Measurements from ENCODE around the gene MNAT1.

Gene MNAT1

DNA sequence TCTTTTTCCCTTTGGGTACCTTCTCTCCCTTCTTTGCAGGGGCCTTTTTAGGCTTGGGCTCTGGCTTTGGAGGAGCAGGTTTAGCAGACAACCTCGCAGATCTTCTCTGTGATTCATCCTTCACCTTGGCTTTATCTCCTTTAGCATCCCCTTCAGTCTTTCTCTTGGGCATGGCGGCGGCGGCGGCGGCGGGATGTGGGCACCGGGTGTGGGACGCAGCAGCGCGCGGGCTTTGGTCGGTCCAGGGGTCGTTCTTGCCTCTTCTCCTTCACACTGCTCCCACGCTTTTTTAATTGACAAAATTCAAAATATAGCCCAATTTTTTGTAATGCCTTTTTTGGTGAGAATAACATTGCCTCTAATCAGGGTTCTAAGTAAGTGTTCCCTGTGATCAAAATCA is 237.7 kb downstream of the MNAT1 start:
- DNase-seq (no peak), ATAC-seq (ENCODE audit: insufficient read depth, low read depth) (no peak)
- H2AFZ ChIP-seq (ENCODE audit: low read depth, low read length), result no peak overlapping the region
- H4K20me1 ChIP-seq (ENCODE audit: insufficient read depth, low read length), result no peaks in the 10 kb centered on the region
- no peak overlapping the region for H3K27ac ChIP-seq (ENCODE audit: low read length)
- H3K9me3 ChIP-seq (ENCODE audit: insufficient read depth, low read length, severe bottlenecking), result no peaks in the 10 kb centered on the region
- no peak overlapping the region for H3K4me2 ChIP-seq (ENCODE audit: insufficient read depth, low read length)
- TF ChIP-seq EZH2 (IDR thresholded peaks at IDR 0.05; ENCODE audit: borderline replicate concordance, low read depth, low read length, severe bottlenecking), result no peak
- TF ChIP-seq, protein P1, sequence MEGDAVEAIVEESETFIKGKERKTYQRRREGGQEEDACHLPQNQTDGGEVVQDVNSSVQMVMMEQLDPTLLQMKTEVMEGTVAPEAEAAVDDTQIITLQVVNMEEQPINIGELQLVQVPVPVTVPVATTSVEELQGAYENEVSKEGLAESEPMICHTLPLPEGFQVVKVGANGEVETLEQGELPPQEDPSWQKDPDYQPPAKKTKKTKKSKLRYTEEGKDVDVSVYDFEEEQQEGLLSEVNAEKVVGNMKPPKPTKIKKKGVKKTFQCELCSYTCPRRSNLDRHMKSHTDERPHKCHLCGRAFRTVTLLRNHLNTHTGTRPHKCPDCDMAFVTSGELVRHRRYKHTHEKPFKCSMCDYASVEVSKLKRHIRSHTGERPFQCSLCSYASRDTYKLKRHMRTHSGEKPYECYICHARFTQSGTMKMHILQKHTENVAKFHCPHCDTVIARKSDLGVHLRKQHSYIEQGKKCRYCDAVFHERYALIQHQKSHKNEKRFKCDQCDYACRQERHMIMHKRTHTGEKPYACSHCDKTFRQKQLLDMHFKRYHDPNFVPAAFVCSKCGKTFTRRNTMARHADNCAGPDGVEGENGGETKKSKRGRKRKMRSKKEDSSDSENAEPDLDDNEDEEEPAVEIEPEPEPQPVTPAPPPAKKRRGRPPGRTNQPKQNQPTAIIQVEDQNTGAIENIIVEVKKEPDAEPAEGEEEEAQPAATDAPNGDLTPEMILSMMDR (IDR thresholded peaks at IDR 0.05; ENCODE audit: borderline replicate concordance, extremely low read depth, low read length, poor library complexity, severe bottlenecking), result no peak
- H3K9ac ChIP-seq (ENCODE audit: low read depth, low read length), result no peak overlapping the region
- H3K27me3 ChIP-seq (ENCODE audit: insufficient read depth, low read length, poor library complexity), result no peaks in the 10 kb centered on the region
- peaks cover 14% of the 10 kb centered on the region; the same call in 1 of the 2 replicates for H3K36me3 ChIP-seq (ENCODE audit: insufficient read depth, low read length)
- no peak overlapping the region for H3K4me3 ChIP-seq (ENCODE audit: low read depth in 1 of 2, low read length in 2 of 2)
- no peaks in the 10 kb centered on the region for H3K79me2 ChIP-seq (ENCODE audit: insufficient read depth, low read length)
- H3K4me1 ChIP-seq (ENCODE audit: insufficient read depth, low read length), result no peaks in the 10 kb centered on the region

DNA sequence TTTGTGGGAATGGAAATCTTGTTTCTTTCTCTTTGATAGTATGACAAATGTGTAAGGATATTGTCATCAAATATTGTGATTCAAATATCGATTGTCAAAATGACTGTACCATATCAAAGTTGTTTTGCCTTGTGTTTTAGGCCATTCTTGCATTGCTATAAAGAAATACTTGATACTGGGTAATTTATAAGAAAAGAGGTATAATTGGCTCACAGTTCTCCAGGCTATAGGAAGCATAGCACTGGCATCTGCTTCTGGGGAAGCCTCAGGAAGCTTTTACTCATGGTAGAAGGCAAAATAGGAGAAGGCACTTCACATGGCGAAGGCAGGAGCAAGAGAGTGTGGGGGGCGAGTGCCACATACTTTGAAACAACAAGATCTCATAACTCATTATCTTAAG is 238.5 kb downstream of the MNAT1 start:
- Histone ChIP-seq H3K4me3 (ENCODE audit: low read depth in 1 of 2, low read length in 2 of 2) (no peak overlapping the region), H3K36me3 (ENCODE audit: insufficient read depth, low read length) (peaks cover 14% of the 10 kb centered on the region; the same call in 1 of the 2 replicates), H4K20me1 (ENCODE audit: insufficient read depth, low read length) (no peaks in the 10 kb centered on the region), H3K27ac (ENCODE audit: low read length) (no peak overlapping the region), H3K79me2 (ENCODE audit: insufficient read depth, low read length) (no peaks in the 10 kb centered on the region), H3K9me3 (ENCODE audit: insufficient read depth, low read length, severe bottlenecking) (no peaks in the 10 kb centered on the region), H3K4me1 (ENCODE audit: insufficient read depth, low read length) (no peaks in the 10 kb centered on the region; the same call in 1 of the 2 replicates), H3K4me2 (ENCODE audit: insufficient read depth, low read length) (no peak overlapping the region), H3K9ac (ENCODE audit: low read depth, low read length) (no peak overlapping the region), H2AFZ (ENCODE audit: low read depth, low read length) (no peak overlapping the region), H3K27me3 (ENCODE audit: insufficient read depth, low read length, poor library complexity) (no peaks in the 10 kb centered on the region)
- DNase-seq (no peak), ATAC-seq (ENCODE audit: insufficient read depth, low read depth) (no peak)
- no peak for TF ChIP-seq EZH2 (IDR thresholded peaks at IDR 0.05; ENCODE audit: borderline replicate concordance, low read depth, low read length, severe bottlenecking)
- TF ChIP-seq, protein P1 (IDR thresholded peaks at IDR 0.05; ENCODE audit: borderline replicate concordance, extremely low read depth, low read length, poor library complexity, severe bottlenecking), result no peak

DNA sequence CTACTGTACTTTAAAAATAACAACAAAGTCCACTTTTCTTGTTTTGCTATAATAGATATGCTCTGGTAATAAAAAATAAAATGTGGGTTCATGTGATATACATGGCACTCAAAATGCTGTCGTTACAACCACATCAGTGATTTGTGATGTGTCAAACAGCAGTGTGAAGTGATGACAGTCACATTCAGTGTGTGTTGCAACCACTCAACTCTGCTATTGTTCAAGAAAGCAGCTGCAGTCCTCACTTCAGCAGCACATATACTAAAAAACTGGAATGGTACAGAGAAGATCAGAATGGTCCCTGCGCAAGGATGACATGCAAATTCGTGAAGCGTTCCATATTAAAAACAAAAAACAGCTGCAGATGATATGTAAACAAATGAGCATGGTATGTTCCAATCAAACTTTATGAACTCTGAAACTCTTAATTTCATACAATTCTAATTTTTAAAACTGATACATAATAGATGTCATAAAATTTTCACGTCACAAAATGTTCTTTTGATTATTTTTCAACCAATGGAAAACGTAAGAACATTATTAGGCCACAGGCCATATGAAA is 239.6 kb downstream of the MNAT1 start:
- no peak overlapping the region for H3K27ac ChIP-seq (ENCODE audit: low read length)
- TF ChIP-seq EZH2 (IDR thresholded peaks at IDR 0.05; ENCODE audit: borderline replicate concordance, low read depth, low read length, severe bottlenecking), result no peak
- TF ChIP-seq, protein P1 (IDR thresholded peaks at IDR 0.05; ENCODE audit: borderline replicate concordance, extremely low read depth, low read length, poor library complexity, severe bottlenecking), result no peak
- no peak overlapping the region for H2AFZ ChIP-seq (ENCODE audit: low read depth, low read length)
- peaks cover 7% of the 10 kb centered on the region; the same call in 1 of the 2 replicates for H3K4me1 ChIP-seq (ENCODE audit: insufficient read depth, low read length)
- peaks cover 14% of the 10 kb centered on the region; the same call in 1 of the 2 replicates for H3K36me3 ChIP-seq (ENCODE audit: insufficient read depth, low read length)
- ATAC-seq (ENCODE audit: insufficient read depth, low read depth), result no peak
- no peaks in the 10 kb centered on the region for H3K27me3 ChIP-seq (ENCODE audit: insufficient read depth, low read length, poor library complexity)
- no peak overlapping the region for H3K9ac ChIP-seq (ENCODE audit: low read depth, low read length)
- H3K4me2 ChIP-seq (ENCODE audit: insufficient read depth, low read length), result no peak overlapping the region
- no peak for DNase-seq
- H4K20me1 ChIP-seq (ENCODE audit: insufficient read depth, low read length), result no peaks in the 10 kb centered on the region
- no peak overlapping the region for H3K4me3 ChIP-seq (ENCODE audit: low read depth in 1 of 2, low read length in 2 of 2)
- H3K9me3 ChIP-seq (ENCODE audit: insufficient read depth, low read length, severe bottlenecking), result no peaks in the 10 kb centered on the region
- H3K79me2 ChIP-seq (ENCODE audit: insufficient read depth, low read length), result no peaks in the 10 kb centered on the region
